ENCODE measurements around the gene SLC15A3. TPM values are rescaled to one million over a fixed set of nuclear protein-coding genes. Genes with fewer than 3 reads are reported as not detected.
"Not testable (repeated sequence)": the region's sequence is repeated elsewhere in the genome, so short reads cannot be mapped to it uniquely, and the experiment has no call there.

Gene SLC15A3
- polyA plus RNA-seq, 3 donors: 15.7 to 19.1 (median 17.5) TPM

DNA sequence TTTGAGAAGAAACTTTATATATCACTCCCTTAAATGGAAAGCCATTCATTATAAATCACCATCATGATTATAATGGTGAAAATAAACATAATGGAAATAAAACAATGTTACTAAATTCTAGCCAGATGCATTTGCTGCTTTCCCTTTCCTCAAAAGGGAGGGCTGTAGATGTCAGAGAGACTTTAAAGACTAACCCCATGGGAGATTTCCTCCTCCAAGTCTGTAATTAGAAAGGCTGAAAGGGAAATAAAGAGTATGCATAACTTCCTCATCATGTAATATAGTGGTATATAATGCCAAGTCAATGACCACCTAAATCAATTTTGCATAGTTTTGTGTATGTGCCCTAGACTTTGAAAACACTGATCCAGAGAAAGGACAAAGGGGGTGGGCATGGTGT lies 25.9 kb upstream of the SLC15A3 start:
- no peak for DNase-seq (ENCODE audit: low read depth in 3 of 3, low spot score in 2 of 3)

DNA sequence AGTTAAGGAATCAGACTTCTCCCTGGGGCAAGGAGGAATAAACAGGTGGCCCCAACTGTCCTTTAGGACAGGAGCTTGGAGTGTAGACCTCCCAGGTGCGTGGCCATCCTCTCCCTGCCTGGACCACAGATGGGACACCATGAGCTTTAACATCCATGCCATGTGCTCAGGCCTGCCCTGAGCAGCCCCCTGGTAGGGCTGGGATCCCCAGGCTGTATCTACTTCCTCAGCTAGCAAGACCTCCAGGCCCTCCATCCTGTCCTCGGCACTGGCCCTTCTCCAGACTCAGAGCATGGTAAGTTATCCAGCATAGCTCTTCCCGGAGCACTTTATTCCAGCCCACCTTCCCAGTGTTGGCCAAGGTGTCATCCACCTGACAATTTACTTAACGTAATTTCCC lies 25.2 kb upstream of the SLC15A3 start:
- DNase-seq (ENCODE audit: low read depth in 3 of 3, low spot score in 2 of 3): no peak

- DNase-seq (ENCODE audit: low read depth in 3 of 3, low spot score in 2 of 3): no peak
Measured at GRCh38 chr11:60974726-60975125, 22.8 kb upstream of the SLC15A3 start.

- DNase-seq (ENCODE audit: low read depth in 3 of 3, low spot score in 2 of 3): not testable (repeated sequence)
Measured at GRCh38 chr11:60974316-60974715, 22.3 kb upstream of the SLC15A3 start.

DNA sequence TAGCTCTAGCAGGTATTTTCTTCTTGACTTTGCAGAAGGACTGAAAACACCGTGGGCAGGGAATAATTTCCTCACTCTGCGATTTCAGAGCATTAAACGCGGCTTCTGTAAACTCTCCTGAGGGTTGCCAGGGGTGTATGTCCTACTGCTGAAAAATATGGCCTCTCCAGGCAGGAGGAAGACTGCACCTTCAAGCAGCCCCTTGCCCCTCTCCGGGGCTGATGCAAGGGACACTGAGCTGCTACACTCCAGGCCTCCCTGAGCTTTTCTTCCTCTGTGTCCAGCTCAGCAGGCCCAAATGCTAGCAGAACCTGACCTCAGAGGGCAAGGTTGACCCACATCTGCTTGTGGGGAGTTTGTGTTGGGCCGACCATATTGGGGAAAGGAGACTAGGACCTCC lies 21.7 kb upstream of the SLC15A3 start:
- no peak for DNase-seq (ENCODE audit: low read depth in 3 of 3, low spot score in 2 of 3)

GRCh38 chr11:60972182-60973030 lies 20.4 kb upstream of the SLC15A3 start:
- DNase-seq (ENCODE audit: low read depth in 3 of 3, low spot score in 2 of 3): no peak

- DNase-seq (ENCODE audit: low read depth in 3 of 3, low spot score in 2 of 3): no peak
Measured at GRCh38 chr11:60971520-60971919, 19.5 kb upstream of the SLC15A3 start, which contains the start of gene CD6. Gene CD6, plus strand, starts transcription at chr11:60971680. Its CDS starts 186 bp downstream, at chr11:60971866.

GRCh38 chr11:60970890-60971289 lies 18.9 kb upstream of the SLC15A3 start:
- DNase-seq (ENCODE audit: low read depth in 3 of 3, low spot score in 2 of 3): no peak

DNA sequence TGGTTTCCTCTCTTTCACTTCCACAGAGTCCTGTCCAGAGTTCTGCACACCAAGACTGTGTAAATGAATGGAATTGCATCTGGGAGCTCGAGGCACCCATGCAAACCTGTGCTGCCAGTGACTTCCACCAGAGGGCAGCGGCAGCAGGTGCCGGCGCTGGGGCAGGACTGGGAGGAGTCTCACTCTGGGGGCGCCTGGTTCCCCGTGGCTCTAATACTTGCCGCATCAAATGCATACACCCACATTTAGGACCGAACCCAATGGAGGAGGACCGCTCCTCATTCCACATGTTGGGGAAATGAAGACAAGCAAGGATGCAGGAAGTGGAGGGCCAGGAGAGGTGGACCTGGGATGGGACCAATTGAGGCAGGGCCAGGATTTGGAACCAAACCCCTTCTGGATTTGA lies 18.4 kb upstream of the SLC15A3 start:
- no peak for DNase-seq (ENCODE audit: low read depth in 3 of 3, low spot score in 2 of 3)

DNA sequence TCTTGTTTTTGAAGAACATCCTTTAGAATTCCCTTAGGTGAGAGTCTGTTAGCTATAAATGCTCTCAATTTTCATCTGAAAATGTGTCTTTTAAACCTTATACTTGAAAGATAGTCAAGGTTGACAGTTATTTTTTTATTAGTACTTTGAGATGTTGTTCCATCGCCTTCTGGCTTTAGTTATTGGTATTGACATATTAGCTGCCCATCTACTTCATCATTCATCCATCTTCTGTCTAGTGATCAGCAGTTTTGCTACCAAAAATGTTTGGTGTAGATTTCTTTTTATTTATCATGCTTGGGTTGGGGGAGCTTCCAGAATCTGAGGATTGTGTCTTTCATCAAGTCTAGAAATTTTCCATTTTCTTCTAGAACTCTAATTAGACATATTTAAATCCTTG lies 16.2 kb upstream of the SLC15A3 start:
- DNase-seq (ENCODE audit: low read depth in 3 of 3, low spot score in 2 of 3): no peak

DNA sequence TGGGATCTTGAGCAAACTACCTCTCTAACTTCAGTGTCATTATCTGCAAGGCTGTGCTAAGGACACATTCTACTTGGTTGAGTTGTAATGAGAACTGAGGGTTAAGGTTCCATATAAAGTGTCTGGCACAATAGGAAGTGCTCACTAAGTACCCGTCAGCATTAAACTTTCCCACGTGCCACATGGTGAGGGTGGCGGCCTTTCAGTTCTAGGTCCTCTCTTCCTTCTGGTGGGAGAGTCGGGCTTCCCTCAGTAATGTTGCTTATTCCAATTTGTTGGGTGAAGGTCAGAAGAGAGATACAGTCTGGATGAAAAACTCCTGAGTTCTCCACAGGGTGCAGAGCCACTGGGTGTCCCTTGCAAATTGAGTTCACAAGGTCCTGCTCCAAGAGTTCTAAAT lies 14.9 kb upstream of the SLC15A3 start:
- no peak for DNase-seq (ENCODE audit: low read depth in 3 of 3, low spot score in 2 of 3)

DNA sequence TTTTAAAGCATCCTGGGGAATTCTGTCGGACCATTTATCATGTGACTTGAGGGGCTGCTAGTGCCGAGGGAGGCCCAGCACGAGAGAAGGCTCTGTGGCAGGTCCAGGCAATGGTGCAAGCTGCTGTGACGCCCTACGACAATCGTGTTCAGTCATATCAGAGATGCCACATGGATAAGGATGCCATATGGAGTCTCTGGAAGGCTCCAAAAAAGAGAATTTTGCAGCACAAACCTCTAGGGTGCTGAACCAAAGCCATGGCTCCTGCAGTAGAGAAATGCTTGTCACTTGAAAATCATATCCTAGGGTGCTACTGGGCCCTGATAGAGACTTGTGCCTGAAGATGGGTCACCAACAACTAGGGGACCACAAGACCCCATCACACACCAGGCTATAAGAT lies 12.8 kb upstream of the SLC15A3 start:
- no peak for DNase-seq (ENCODE audit: low read depth in 3 of 3, low spot score in 2 of 3)

- no peak for DNase-seq (ENCODE audit: low read depth in 3 of 3, low spot score in 2 of 3)
Measured at GRCh38 chr11:60960405-60960804, 8.4 kb upstream of the SLC15A3 start.

DNA sequence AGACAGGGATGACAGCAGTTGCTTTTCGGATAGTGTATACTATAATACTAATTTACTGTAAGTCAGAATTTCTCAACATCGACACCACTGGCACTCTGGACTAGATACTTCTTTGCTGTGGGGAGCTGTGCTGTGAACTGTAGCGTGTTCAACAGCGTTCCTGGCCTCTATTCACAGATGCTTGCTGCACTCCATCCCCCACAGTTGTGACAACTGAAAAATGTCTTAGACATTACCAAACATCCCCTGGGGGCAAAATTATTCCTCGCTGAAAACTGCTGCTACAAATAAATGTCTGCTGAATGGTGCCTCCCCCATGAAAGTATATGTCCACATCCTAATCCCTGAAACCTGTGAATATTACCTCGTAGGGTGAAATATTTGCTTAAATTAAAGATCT lies 7.5 kb upstream of the SLC15A3 start:
- no peak for DNase-seq (ENCODE audit: low read depth in 3 of 3, low spot score in 2 of 3)

GRCh38 chr11:60957188-60957587 lies 5.2 kb upstream of the SLC15A3 start:
- DNase-seq (ENCODE audit: low read depth in 3 of 3, low spot score in 2 of 3): no peak

DNA sequence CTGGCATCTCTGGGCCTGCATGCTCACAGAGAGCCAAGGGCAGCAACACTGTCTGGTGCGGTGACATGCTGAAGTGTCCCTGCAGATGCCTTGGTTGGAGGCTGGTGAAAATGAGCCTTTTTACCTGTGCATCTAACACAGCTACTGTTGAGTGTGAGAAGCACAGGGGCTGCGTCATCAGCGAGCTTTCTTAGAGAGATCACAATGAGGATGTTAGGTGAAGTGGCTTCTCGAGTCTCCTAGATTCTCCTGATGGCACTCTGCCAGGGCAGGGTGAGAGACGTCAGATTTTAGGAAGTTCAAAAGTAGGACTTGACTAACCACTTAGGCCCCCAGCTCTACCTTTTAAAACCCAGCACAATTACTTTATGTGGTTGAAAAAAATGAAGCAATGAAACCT lies 3.6 kb upstream of the SLC15A3 start:
- no peak for DNase-seq (ENCODE audit: low read depth in 3 of 3, low spot score in 2 of 3)

DNA sequence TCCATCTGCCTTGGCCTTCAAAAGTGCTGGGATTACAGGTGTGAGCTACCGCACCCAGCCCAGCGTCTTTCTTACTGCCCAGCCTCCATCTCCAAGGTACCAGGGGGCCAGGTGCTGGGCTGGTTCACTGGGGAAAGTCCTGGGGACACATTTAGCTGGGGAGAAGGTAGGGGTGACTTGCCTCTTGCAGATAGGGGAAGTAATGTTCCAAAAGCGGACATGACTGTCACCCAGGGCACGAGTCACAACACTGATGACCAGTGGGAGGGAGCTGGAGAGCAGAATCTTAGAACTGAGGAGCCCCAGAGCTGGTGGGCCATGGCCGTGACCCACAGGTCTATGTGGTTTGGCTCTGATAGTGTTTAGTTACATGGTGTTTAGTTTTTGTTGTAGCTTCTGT lies 2.4 kb upstream of the SLC15A3 start:
- no peak for DNase-seq (ENCODE audit: low read depth in 3 of 3, low spot score in 2 of 3)

- no peak for DNase-seq (ENCODE audit: low read depth in 3 of 3, low spot score in 2 of 3)
Measured at GRCh38 chr11:60953781-60954180, 1.8 kb upstream of the SLC15A3 start.

GRCh38 chr11:60952742-60953170 lies 780 bp upstream of the SLC15A3 start:
- no peak for DNase-seq (ENCODE audit: low read depth in 3 of 3, low spot score in 2 of 3)

GRCh38 chr11:60951606-60951903 lies 421 bp downstream of the SLC15A3 start:
- DNase-seq (ENCODE audit: low read depth in 3 of 3, low spot score in 2 of 3): no peak

GRCh38 chr11:60950933-60951605 lies 907 bp downstream of the SLC15A3 start:
- no peak for DNase-seq (ENCODE audit: low read depth in 3 of 3, low spot score in 2 of 3)

GRCh38 chr11:60950024-60950423 lies 2.0 kb downstream of the SLC15A3 start:
- DNase-seq (ENCODE audit: low read depth in 3 of 3, low spot score in 2 of 3): no peak
